Thyroid gland (tissue), 4 donors: ENCODE results near the gene MRGPRG. TPM values are rescaled to one million over a fixed set of nuclear protein-coding genes. Genes with fewer than 3 reads are reported as not detected.

Experiments used
- DNase-seq, 2 donors: peaks; one replicate each; pipeline ENCODE4 v3.0.0-alpha.2; 2019
- H3K27ac ChIP-seq, 3 donors: fragments of 200-600 bp; sonication (generic); 1 replicate in 2 of 3; 2 replicates in 1 of 3; pipeline ENCODE4 v1.5.1; 2016 to 2019; ENCODE audit warnings: mild to moderate bottlenecking in 1 of 3, moderate library complexity in 1 of 3
- H3K27me3 ChIP-seq: fragments of 200-600 bp; sonication (generic); one replicate; pipeline ENCODE4 v1.5.1; 2019
- H3K36me3 ChIP-seq, 2 donors: fragments of 200-600 bp; sonication (generic); one replicate each; pipeline ENCODE4 v1.5.1; 2016 to 2019
- H3K4me1 ChIP-seq, 2 donors: fragments of 200-600 bp; sonication (generic); one replicate each; pipeline ENCODE4 v1.5.1; 2017 to 2019
- H3K4me3 ChIP-seq, 3 donors: fragments of 200-600 bp; sonication (generic); replicated peaks in 1 of 3; 1 replicate in 2 of 3; 2 replicates in 1 of 3; pipeline ENCODE4 v1.5.1; 2016; ENCODE audit warnings: mild to moderate bottlenecking in 1 of 3
- H3K9me3 ChIP-seq: fragments of 200-600 bp; sonication (generic); one replicate; pipeline ENCODE4 v1.5.1; 2017
- POLR2A ChIP-seq, 2 donors: fragments of 450-650 bp; IDR thresholded peaks; one replicate each; pipeline ENCODE4 v1.6.1; 2017; ENCODE audit warnings: antibody characterized with exemption in 2 of 2, mild to moderate bottlenecking in 2 of 2, moderate library complexity in 1 of 2
- WGBS, 2 donors: methylation state at CpG; one replicate each; pipeline ENCODE4 v1.1.5; 2017; 5-methylcytosine and 5-hydroxymethylcytosine counted together
- intact Hi-C: fragments of 100-400 bp; cut with DNase I; formaldehyde crosslinking; loops from one replicate; pipeline ENCODE4 v1.15.1; 2023
- total RNA-seq, 4 donors: library from RNA; depleted of rRNA; stranded (reverse); fragments of >200 nt; gene quantifications; one replicate each; pipeline ENCODE4 v1.2.3, GENCODE V29; 2016
- TF ChIP-seq, protein P1 (sequence below), 6 experiments: fragments of 200-600 bp in 3 of 6; fragments of 450-650 bp in 3 of 6; sonication (generic) in 3 of 6; IDR thresholded peaks; one replicate each; pipeline ENCODE4 v1.5.1; 2016 to 2019; ENCODE audit warnings: antibody characterized with exemption in 6 of 6, mild to moderate bottlenecking in 2 of 6, inconsistent platforms in 1 of 6, moderate library complexity in 1 of 6

MRGPRG gene
- total RNA-seq, 4 donors from 2014 or later = not detected

DNA sequence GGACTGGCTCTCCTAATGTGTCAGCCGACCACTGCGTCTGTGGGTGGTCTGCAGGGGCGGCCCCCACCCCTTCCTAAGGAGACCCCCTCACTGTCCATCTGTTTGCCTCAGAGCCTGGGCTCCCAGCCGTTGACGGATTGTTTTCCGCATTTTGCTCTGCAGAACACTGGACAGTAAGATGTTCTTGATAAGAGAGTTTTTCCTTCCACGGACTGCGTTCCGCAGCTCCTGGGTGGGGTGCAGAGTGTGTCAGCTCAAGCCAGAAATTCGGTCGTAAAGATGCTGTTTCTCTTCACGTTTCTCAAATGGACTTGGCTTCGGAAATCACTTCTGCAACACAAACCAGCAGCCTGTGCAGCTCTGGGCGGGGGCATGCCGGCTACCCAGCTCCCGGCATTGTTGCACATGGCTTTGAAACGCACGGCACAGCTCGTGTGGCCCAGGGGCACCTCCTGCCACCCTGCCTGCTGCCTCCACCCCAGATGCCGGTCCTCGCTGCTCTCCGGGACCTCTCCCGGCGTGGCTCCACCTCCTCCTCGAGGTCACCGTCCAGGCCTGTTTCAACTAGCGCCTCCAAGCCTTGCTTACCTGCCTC is 2.9 kb upstream of the MRGPRG start:
- WGBS, 2 donors = 67 to 78% methylated on average over 27 of the region's 27 CpGs
- intact Hi-C loops = no loop called here
- H3K27me3 ChIP-seq = no peaks in the 10 kb centered on the region

DNA sequence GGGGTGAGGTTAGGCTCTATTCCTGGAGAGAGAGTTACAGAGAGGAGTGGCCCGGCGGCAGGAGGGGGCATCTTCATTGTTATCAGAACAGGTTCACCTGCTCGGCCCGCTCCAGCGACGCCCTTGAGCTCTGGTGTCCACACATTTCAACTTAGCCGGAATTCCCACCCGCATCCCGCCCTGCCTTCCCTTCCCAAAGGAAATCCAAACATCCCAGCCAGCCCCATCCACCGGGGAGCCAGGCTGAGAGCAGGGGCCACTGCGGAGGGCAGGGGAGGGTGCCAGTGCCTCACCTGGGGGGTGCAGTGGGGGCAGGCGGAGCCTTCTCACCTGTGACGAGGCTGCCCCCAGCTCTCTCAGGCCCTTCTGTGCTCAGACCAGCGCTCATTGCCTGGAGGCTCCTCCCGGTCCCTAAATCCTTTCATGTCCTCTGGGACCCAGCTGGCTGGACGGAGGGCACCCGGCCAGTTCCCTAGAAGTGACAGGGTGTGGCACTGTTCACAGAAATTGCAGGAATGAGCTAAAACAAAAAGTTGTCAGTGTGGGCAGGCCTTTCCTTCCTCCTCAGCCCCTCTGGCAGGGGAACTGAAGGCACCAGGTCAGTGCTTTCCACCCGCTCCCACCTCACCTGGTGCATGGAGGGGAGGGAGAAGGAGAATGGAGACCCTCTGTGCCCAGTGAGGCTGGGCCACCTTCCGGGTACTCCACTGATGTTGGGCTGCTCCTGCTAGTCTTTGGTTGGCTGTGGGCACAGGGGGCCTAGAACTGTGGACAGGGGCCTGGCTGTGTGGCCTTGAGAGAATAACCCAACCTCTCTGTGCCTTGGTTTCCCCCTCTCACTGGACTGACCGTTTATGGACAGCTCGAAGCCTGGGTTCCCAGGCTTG is 2.2 kb upstream of the MRGPRG start:
- DNase-seq = peak; percentile 61 to 78
- 37% methylated on average over 13 to 17 of the region's 21 CpGs for WGBS, 2 donors
- no peaks in the 10 kb centered on the region for H3K9me3 ChIP-seq
- no peaks in the 10 kb centered on the region for H3K27me3 ChIP-seq
- H3K36me3 ChIP-seq = no peaks in the 10 kb centered on the region
- no peak overlapping the region for H3K27ac ChIP-seq
- H3K4me3 ChIP-seq = no peak overlapping the region
- TF ChIP-seq POLR2A (IDR thresholded peaks at IDR 0.05) = no peak
- TF ChIP-seq, protein P1, sequence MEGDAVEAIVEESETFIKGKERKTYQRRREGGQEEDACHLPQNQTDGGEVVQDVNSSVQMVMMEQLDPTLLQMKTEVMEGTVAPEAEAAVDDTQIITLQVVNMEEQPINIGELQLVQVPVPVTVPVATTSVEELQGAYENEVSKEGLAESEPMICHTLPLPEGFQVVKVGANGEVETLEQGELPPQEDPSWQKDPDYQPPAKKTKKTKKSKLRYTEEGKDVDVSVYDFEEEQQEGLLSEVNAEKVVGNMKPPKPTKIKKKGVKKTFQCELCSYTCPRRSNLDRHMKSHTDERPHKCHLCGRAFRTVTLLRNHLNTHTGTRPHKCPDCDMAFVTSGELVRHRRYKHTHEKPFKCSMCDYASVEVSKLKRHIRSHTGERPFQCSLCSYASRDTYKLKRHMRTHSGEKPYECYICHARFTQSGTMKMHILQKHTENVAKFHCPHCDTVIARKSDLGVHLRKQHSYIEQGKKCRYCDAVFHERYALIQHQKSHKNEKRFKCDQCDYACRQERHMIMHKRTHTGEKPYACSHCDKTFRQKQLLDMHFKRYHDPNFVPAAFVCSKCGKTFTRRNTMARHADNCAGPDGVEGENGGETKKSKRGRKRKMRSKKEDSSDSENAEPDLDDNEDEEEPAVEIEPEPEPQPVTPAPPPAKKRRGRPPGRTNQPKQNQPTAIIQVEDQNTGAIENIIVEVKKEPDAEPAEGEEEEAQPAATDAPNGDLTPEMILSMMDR (IDR thresholded peaks at IDR 0.05) = no peak
- intact Hi-C loops = no loop called here
- peaks cover 5 to 8% of the 10 kb centered on the region in 2 donors for H3K4me1 ChIP-seq

More for the DNA sequence above, 2.9 kb upstream of the MRGPRG start:
- no peak for DNase-seq
- no peaks in the 10 kb centered on the region for H3K9me3 ChIP-seq
- no peak overlapping the region for H3K27ac ChIP-seq
- TF ChIP-seq POLR2A (IDR thresholded peaks at IDR 0.05) = no peak
- TF ChIP-seq, protein P1 (IDR thresholded peaks at IDR 0.05) = no peak
- no peak overlapping the region for H3K4me3 ChIP-seq
- H3K36me3 ChIP-seq = no peaks in the 10 kb centered on the region
- peaks cover 5 to 8% of the 10 kb centered on the region in 2 donors for H3K4me1 ChIP-seq

DNA sequence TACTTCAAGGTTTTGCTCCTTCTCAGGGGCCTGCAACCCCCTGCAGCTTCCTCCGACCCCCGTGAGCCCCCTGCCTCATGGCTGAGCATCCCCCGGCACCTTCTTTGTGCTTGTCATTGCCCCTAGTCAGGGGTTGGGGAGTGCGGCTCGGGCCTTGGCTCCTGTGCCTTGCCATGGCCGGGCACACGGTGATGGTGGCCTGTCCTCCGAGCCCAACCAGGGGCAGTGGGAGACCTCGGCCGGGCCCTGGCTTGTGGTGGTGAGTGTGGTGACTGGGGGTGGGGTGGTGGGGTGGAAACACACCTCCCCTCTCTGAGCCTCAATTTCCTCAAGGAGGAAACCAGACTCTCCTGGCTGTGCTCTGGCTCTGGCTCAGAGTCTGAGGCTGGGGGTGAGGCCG is 1.5 kb upstream of the MRGPRG start:
- Histone ChIP-seq H3K4me3 (no peak overlapping the region), H3K27ac (no peak overlapping the region), H3K36me3 (no peaks in the 10 kb centered on the region), H3K9me3 (no peaks in the 10 kb centered on the region), H3K27me3 (no peaks in the 10 kb centered on the region), H3K4me1 (peaks cover 5 to 8% of the 10 kb centered on the region in 2 donors)
- TF ChIP-seq POLR2A (IDR thresholded peaks at IDR 0.05) = no peak
- TF ChIP-seq, protein P1 (IDR thresholded peaks at IDR 0.05) = no peak
- no peak for DNase-seq
- intact Hi-C loops = no loop called here
- WGBS, 2 donors = 68 to 76% methylated on average over 5 to 9 of the region's 11 CpGs

DNA sequence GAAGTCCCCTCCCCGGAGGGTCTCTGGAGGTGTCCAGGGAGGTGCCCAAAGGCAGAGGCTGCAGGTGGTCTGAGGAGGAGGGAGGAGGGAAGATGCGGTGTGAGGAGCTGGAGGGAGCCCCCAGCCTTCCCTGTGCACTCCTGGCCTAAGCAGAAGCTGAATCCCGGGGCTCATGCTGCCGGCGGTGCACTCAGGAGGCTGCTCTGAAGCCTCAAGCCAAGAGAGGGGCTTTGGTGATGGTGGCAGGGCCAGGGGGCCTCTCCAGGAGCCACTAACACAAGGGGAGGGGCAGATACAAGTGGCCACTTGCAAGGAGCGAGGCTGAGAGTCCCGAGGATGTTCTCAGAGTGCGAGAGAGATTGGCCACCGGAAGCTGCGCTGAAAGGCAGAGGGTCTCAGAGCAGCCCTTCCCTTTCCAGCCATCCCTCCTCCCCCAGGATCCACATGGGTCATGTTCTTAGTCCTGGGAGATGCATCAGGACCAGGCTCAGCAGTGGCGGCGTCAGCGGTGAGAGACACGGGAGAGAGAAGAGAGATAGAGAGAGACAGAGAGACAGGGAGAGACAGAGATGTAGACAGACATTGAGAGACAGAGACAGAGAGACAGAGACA is 774 bp upstream of the MRGPRG start:
- H3K36me3 ChIP-seq = no peaks in the 10 kb centered on the region
- no peaks in the 10 kb centered on the region for H3K9me3 ChIP-seq
- TF ChIP-seq POLR2A (IDR thresholded peaks at IDR 0.05) = no peak
- TF ChIP-seq, protein P1 (IDR thresholded peaks at IDR 0.05) = no peak
- WGBS, 2 donors = 64 to 74% methylated on average over 13 to 14 of the region's 14 CpGs
- intact Hi-C loops = loop anchor here (5.0 to 10.0 kb wide), 2 partner anchors 115 to 182 kb away; no protein-coding TSS in a partner anchor
- H3K27ac ChIP-seq = no peak overlapping the region
- H3K27me3 ChIP-seq = no peaks in the 10 kb centered on the region
- H3K4me3 ChIP-seq = no peak overlapping the region
- H3K4me1 ChIP-seq = peaks cover 5 to 8% of the 10 kb centered on the region in 2 donors
- DNase-seq = no peak
